K562 (cell line): ENCODE results near the gene PIK3CA.

Experiments
- CHD7 ChIP-seq: fragments of 200-600 bp; sonication (generic); IDR thresholded peaks from one replicate; pipeline ENCODE4 v1.6.1; 2012; ENCODE audit warnings: mild to moderate bottlenecking, low read depth, low read length, inconsistent platforms
- EP300 ChIP-seq: IDR thresholded peaks from 2 replicates; pipeline ENCODE4 v1.6.1; 2012; ENCODE audit warnings: low read length, improper control_type of control experiment
- EP400 ChIP-seq: fragments of 450-650 bp; IDR thresholded peaks from 2 replicates; pipeline ENCODE4 v1.6.1; 2017; ENCODE audit warnings: antibody characterized with exemption, mild to moderate bottlenecking, moderate library complexity
- FOXM1 ChIP-seq, 2 experiments: fragments of 450-650 bp in 1 of 2; sonication (generic) in 1 of 2; formaldehyde crosslinking in 1 of 2; IDR thresholded peaks; 2 replicates each; pipeline versions ENCODE4 v1.6.1 to v1.9.0; 2017 to 2022; ENCODE audit warnings: low read depth in 2 of 2, mild to moderate bottlenecking in 2 of 2, missing genetic modification reagents in 1 of 2, moderate library complexity in 1 of 2
- MAX ChIP-seq: sonication (generic); formaldehyde crosslinking; IDR thresholded peaks from 2 replicates; pipeline ENCODE4 v1.9.0; 2022; ENCODE audit warnings: mild to moderate bottlenecking, missing genetic modification reagents
- NFXL1 ChIP-seq: fragments of 450-650 bp; formaldehyde crosslinking; IDR thresholded peaks from 2 replicates; pipeline ENCODE4 v1.4.0; 2021; ENCODE audit warnings: mild to moderate bottlenecking
- NR1H2 ChIP-seq: sonication (generic); formaldehyde crosslinking; IDR thresholded peaks from 2 replicates; pipeline ENCODE4 v1.4.0; 2020; ENCODE audit warnings: mild to moderate bottlenecking, missing genetic modification reagents
- POLR2A ChIP-seq: fragments of 450-650 bp; conservative IDR thresholded peaks from 2 replicates; pipeline ENCODE4 v1.6.1; 2016
- SNRNP70 ChIP-seq: fragments of 200-400 bp; formaldehyde crosslinking; optimal IDR thresholded peaks from 2 replicates; pipeline ENCODE3; 2017; ENCODE audit warnings: low read depth, low read length
- TGIF2 ChIP-seq: sonication (generic); formaldehyde crosslinking; IDR thresholded peaks from 2 replicates; pipeline ENCODE4 v1.8.1; 2022; ENCODE audit warnings: mild to moderate bottlenecking, missing genetic modification reagents, moderate library complexity
- TF ChIP-seq, protein P1 (sequence below): sonication (generic); formaldehyde crosslinking; IDR thresholded peaks from 2 replicates; pipeline ENCODE4 v1.8.1; 2022; ENCODE audit warnings: missing genetic modification reagents
- TF ChIP-seq, protein P2 (sequence below), 2 experiments: fragments of 450-650 bp in 1 of 2; sonication (generic) in 1 of 2; formaldehyde crosslinking; conservative IDR thresholded peaks; 2 replicates each; pipeline versions ENCODE4 v1.4.0 to v1.8.1; 2020 to 2022; ENCODE audit warnings: mild to moderate bottlenecking in 1 of 2, missing genetic modification reagents in 1 of 2

- no peak for TF ChIP-seq EP300
- TF ChIP-seq CHD7: no peak
- TF ChIP-seq, protein P1, sequence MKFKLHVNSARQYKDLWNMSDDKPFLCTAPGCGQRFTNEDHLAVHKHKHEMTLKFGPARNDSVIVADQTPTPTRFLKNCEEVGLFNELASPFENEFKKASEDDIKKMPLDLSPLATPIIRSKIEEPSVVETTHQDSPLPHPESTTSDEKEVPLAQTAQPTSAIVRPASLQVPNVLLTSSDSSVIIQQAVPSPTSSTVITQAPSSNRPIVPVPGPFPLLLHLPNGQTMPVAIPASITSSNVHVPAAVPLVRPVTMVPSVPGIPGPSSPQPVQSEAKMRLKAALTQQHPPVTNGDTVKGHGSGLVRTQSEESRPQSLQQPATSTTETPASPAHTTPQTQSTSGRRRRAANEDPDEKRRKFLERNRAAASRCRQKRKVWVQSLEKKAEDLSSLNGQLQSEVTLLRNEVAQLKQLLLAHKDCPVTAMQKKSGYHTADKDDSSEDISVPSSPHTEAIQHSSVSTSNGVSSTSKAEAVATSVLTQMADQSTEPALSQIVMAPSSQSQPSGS (CRISPR knock-in tag): no peak
- no peak for TF ChIP-seq EP400
- TF ChIP-seq, protein P2, sequence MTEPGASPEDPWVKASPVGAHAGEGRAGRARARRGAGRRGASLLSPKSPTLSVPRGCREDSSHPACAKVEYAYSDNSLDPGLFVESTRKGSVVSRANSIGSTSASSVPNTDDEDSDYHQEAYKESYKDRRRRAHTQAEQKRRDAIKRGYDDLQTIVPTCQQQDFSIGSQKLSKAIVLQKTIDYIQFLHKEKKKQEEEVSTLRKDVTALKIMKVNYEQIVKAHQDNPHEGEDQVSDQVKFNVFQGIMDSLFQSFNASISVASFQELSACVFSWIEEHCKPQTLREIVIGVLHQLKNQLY (CRISPR knock-in tag; conservative IDR thresholded peaks at IDR 0.05): no peak
- TF ChIP-seq NR1H2: no peak
- no peak for TF ChIP-seq MAX
- TF ChIP-seq TGIF2: no peak
- TF ChIP-seq SNRNP70: no peak
- no peak for TF ChIP-seq POLR2A
- TF ChIP-seq FOXM1 (IDR thresholded peaks at IDR 0.05; ENCODE audit: low read depth): no peak
- no peak for TF ChIP-seq FOXM1 (CRISPR knock-in tag; IDR thresholded peaks at IDR 0.05; ENCODE audit: low read depth)
- no peak for TF ChIP-seq NFXL1 (CRISPR knock-in tag)
These were observed 18.5 kb downstream of the PIK3CA start for GRCh38 chr3:179166561-179167201.
